GM21515 (cell line): ENCODE measurements around the gene GLT8D2.
A peak's percentile ranks its signal among the peaks of the same experiment; 100 is the strongest.

Experiments
- ATAC-seq: cut with Tn5 transposase; IDR thresholded peaks from one replicate; pipeline ENCODE4 v1.9.1; 2021; ENCODE audit not compliant: unreplicated experiment

GLT8D2 gene

DNA sequence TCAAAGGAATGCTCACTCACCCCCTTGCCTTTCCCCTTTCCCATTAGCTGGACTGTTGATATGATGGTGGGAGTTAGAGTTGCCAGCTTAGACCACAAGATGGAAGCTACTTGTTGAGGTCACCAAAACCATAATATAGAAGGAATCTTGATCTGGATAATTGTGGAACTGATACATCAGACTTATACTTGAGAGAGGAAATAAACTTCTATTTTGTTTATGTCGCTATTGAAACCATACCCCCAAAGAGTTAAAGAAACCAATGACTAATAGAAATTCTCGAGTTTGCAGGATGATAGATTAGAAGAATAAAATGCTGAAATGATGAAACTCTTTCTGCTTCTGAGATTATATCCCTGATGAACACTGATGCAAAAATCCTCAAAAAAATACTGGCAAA, 46.4 kb downstream of the GLT8D2 start:
- no peak for ATAC-seq

DNA sequence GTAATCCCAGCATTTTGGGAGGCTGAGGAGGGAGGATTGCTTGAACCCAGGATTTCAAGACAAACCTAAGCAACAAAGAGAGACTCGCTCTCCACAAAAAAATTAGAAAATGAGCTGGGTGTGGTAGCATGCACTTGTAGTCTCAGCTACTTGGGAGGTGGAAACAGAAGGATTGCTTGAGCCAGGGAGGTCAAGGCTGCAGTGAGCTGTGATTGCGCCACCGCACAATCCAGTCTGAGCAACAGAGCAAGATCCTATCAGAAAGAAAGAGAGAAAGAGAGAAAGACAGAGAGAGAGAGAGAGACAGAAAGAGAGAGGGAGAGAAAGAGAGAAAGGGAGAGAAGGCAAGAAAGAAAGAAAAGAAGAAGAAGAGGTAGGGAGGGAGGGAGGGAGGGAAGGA, 47.3 kb downstream of the GLT8D2 start:
- ATAC-seq = no peak

DNA sequence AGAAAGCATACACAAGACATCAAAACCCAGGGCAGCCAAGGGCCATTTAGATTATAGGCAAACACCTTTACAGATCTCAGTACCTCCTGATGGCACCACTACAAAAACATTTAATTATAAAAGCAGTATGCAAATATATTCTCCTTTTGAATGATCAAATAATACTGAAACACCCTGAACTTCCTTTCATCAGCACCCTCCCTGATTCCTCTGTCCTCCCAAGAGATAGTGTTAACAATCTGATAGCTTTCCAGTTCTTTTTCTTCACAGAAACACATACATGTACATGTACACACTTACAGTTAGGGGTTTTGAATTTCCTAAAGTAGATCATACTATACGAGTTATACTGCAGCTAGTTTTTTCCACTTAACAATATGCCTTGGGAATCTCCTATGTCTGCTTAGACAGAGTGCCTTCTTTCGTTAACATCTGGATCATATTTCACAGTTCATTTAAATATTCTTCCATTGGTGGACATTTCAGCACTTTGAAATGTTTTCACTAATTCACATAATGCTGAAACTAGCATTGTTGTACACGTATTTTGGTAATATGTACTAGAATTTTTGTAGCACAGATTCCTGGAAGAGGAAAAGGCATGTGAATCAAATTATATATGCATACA, 49.1 kb downstream of the GLT8D2 start:
- ATAC-seq = no peak

DNA sequence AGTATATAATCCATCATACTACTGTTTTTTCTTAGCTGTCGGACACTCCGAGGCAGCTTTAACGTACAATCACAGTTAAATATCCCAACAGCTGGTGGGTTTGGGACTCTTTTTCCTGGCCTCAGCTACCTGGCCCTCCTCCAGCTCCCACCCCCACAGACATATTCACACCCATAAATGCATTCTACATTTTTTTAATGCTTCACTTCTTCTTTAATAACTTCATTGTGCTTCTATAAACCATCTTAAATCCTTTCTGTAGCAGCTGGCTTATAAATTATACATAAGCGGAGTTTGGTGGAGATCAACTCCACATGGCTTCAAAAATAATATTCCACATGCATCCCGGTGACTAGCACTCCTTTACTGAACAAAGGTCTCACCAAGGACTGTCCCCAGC, 51.0 kb downstream of the GLT8D2 start:
- ATAC-seq = no peak

DNA sequence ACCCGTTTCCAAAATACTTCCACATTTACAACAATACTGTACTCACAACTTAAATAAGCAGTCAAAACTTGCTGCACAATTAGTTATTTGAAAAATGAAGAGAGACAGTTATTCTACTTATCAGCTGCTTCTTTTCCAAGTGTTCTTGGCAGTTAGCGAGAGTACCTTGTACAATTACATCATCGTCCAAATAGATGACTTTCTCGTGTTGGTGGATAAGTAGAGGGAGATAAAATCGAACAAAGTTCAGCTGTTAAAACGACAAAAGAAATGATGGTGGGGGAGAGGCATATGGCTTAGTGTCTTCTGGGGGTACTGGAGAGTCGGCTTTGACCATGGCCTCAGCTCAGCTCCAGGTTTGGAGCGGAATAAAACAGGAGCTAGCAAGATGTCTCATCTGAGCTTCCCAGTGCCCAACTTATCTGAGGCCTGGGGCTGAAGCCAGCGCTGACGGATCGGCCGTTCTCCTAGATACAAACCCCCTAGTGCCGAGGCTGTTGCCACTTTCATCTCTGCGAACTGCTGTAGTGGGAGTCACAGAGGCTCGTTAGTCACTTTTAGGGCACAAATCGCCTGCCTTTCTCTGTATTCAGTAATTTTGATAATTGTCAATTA, 52.6 kb downstream of the GLT8D2 start:
- no peak for ATAC-seq

DNA sequence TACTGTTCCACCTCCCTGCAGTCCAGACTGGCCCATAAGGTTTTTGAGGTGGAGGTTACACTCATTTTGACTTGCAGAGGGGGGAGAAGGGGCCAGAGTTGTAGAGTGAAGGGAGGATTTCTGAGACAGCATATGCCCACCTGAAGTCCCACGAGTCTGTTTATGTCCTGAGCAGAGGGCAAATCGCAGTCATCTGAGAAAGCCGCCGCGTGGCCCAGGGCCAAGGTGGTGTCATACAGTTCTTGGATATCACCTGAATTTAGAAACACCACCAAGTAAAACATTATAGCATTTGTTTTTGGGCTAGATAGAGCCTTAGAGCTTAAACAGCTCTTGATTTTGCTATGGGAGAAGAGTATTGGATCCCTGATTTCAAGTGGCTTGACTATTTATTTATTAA, 53.4 kb downstream of the GLT8D2 start:
- ATAC-seq = no peak

DNA sequence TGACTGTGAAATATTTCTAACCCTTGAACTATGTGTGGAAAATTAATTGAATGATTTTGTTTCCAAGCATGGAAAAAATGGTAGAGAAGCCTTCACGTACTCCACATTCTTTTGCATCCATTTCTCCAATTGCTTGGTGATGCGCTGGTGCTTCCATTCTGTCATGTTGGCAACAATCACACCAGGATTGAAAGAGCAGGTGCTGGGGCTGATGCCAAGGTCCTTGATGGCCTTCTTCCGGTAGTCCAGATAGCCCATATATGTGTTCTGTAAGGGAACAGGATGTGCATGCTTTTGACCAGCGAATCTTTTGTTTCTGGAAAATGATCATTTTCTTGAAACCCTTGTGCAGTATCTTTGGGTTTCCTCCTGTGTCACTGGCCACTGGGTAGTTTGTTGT, 55.8 kb downstream of the GLT8D2 start:
- ATAC-seq = no peak

DNA sequence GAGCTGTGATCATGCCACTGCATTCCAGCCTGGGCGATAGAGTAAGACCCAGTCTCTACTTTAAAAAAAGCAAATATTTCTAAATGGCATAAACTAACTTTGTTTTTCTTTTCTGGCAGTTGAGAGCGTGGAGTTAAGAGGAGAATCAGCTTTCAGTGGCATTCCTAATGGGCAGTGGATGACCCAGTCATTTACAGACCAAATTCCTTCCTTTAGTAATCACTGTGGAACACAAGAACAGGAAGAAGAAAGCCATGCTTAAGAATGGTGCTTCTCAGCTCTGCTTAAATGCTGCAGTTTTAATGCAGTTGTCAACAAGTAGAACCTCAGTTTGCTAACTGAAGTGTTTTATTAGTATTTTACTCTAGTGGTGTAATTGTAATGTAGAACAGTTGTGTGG, 63.2 kb downstream of the GLT8D2 start:
- ATAC-seq = no peak

DNA sequence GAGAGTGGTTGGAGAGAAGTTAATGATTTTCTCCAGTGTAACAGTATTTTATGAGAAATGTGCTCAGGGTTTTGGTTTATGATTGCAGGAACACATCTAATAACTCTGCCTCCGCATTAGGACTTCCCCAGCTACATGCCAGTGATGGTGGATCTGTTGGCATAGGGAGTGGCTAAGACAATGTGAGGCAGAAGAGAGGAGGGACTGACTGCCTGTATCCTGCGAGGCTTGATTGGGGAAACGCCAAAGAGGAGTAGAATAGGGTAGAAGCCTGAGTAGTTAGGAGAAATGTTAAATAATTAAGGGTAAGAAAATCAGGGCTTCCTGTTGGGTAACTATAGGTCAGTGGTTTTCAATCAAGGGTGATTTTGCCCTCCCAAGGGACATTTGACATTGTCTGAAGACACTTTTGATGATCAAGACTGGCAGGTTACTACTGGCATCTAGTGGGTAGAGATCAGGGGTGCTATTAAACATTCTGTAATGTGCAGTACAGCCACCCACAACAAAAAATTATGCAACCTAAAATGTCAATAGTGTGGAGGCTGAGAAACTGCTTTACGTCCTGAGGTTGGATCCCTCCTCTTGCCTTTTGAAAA, 71.5 kb downstream of the GLT8D2 start:
- ATAC-seq = no peak

DNA sequence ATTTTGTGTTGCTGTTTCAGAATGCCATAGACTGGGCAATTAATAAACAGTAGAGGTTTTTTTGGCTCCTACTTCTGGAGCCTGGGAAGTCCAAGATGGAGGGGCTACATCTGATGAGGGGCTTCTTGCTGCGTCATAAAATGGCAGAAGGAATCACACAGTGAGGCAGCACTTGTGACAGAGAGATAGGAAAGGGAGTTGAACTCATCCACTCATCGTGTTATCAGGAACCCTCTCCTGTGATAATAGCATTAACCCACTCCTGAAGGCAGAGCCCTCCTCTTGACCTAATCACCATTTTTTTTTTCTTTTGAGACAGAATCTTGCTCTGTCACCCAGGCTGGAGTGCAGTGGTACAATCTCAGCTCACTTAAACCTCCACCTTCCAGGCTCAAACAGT, 74.6 kb downstream of the GLT8D2 start:
- ATAC-seq = no peak

DNA sequence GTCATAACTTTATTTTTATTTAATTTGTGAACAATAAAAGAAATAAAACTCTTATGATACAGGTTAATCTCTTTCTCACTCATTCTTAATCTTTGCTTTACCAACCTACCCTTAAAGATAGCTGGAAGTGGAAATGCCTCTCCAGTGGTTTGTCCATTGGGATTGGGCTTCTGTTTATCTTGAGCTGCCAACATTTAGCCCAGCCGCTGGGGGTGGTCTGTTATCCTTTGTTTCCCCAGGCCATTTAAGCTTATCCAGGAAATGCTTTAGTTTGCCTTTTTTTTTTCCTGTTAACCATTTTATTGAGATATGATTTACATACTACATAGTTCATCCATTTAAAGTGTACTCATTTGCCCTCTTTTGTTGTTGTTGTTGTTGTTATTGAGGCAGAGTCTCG, 76.1 kb downstream of the GLT8D2 start:
- no peak for ATAC-seq

DNA sequence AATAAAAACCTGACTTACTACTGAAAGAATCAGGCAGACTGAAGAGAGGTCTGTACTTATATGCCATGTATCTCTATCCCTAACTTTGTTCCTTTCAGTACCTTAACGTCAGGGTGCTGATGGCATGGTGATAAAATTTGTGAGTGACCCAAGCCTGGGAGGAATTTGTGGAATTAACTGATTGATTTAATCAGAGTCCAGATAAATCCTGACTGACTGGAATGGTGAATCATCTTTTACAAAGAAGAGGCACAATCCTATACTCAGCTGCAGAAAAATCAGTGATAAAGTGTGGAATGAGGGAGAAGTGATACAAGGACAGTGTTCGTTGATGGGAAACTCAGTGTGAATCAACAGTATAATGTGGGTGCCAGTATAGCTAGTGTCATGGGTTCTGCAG, 80.6 kb downstream of the GLT8D2 start:
- ATAC-seq = no peak

DNA sequence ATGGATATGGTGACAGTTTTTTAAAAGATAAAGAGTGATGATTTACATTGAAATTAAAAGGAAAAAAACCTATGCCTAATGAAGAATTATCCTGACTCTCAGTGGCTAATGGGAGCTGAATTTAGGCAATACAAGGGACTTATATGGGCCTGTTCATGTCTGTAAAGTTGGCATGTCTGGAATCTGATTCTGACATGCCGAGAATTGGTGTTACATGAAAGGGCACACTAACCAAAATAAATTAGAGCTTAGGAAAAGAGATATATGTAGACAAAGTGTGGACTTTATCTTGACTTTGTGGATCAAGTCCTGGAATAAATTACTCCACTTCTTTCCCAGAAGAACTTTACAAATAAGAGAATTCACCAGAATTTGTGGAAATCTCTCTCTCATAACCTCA, 83.3 kb downstream of the GLT8D2 start:
- ATAC-seq = no peak

DNA sequence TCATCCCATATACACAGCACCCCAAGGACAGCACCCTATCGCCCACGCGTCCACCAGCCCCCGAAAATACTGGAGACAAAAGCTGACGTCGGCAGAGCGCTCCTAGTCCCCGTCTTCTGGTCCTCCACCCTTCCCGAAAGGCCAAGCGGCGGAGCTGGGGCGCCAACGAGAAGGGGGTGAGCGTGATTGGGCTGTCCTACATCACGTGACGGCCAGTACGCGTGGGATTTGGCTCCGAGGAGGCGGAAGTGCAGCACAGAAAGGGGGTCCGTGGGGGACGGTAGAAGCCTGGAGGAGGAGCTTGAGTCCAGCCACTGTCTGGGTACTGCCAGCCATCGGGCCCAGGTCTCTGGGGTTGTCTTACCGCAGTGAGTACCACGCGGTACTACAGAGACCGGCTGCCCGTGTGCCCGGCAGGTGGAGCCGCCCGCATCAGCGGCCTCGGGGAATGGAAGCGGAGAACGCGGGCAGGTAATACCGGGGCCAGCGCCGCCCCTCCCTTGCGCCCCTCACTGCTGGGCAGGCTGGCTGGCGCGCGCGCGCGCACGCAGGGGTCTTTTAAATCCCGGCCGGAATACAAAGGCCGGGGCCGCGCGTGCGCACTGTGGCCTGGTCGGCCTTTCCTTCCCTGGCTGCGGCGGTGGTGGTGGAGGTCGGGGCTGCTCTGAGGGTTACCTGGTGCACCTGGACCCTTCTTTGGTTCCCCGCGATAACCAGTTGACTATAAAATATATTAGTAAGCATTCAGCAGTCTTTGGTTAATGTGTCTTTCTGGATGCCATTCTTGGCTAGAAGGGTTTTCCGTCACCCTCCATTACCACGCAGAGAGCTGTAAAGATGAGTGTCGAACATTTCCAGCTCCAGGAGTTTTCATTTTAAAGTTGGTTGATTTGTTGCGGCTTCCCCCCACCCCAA, 84.1 kb downstream of the GLT8D2 start, which contains the start of gene TDG:
TSS of gene TDG (plus strand) at position 283 of the 915 bp plus-strand sequence. CDS start at position 449, 166 bp downstream.
- ATAC-seq = peak; percentile 93

DNA sequence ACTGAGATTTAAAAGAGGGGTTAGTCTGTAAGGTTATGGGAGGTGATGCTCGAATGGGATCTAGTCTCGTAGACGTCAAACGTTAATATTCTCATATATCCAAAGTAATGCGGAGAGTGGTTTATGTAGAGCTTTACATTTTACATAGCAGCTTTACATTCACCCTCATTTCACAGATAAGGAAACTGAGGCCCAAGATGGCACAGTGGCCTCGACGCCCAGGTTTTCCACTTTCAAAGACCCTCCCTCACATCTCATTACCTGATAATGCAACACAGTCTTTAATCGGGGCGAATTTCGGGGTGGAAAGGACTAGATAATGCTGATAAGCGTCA, 84.8 kb downstream of the GLT8D2 start:
- ATAC-seq = no peak

DNA sequence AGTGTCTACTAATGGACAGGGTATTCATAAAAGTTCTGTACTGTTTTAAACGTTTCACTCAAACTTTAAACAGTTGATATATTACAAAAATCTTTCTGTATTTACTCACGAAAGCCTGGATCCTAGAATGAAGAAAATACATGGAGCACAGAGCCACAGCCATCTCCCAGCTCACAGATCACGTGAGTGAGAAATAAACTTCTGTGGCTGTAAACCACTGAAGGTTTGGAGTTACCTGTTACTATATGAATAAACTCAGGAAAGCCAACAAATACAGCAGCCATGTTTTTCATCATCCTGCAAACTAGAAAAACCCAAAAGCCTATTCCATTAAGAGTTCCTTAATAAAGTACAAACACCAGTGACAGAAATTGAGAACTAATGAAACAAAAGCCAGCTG, 85.2 kb downstream of the GLT8D2 start:
- ATAC-seq = no peak

DNA sequence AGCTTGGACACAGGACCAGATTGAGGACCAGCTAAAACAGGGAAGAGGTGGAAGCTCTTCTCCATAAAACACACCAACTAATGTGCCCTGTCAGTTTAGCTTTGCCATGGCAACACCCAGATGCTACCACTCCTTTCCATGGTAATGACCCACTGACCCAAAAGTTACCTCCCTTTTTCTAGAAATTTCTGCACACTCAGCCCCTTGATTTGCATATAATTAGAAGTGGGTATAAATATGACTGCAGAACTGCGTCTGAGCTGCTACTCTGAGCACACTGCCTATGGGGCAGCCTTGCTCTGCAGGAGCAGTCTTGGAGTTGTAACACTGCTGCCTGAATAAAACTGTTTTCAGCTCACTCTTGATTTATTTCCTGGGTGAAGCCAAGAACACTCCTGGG, 87.5 kb downstream of the GLT8D2 start:
- ATAC-seq = no peak

DNA sequence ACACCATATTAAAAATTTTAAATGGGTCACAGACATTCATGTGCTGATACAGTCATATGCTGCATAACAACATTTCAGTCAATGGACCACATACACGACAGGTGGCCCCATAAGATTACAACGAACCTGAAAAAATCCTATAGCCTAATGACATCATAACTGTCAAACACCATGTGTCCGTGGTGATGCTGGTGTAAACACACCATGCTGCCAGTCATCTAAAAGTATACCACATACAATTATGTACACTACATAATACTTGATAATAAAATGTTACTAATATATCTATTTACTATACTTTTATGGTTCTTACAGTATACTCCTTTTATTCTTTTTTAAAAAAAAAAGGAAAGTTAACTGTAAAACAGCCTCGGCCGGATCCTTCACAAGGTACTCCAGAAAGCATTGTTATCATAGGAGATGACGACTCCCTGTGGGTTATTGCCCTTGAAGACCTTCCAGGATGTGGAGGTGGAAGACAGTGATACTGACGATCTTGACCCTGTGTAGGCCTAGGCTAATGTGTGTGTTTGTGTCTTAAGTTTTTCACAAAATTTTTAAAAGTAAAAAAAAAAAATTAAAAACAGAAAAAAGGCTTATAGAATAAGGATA, 89.3 kb downstream of the GLT8D2 start:
- no peak for ATAC-seq

DNA sequence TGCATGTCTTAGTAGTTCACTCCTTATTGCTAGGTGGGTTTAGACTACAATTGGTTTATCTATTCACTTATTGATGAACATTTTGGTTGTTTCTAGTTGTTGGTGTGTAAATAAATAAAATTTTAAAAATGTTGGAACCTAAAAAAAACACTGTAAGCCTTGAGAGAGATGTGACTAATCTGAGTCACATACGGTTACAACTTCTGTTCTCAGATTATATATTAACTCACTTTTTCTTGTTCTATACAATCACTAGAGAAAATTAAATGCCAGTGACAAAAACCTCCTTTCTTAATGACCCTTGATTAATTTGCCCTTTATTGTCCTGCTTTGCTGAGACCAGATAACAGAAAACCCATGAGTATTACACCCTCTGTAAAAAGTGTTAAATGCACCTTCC, 91.4 kb downstream of the GLT8D2 start:
- no peak for ATAC-seq

DNA sequence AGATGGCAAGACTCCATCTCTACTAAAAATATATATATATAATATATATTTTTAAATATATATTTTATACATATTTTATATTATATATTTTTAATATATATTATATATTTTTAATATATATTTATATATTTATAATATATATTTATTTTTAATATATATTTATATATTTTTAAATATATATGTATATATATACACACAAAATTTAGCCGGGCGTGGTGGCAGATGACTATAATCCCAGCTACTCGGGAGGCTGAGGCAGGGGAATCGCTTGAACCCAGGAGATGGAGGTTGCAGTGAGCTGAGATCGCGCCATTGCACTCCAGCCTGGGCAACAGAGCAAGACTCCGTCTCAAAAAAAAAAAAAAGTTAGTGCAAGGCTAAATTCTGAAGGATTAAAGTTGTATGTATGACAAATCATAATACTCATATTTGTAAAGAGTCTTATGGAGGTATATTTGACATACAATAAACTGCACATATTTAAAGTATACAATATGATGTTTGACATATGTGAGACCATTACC, 92.1 kb downstream of the GLT8D2 start:
- no peak for ATAC-seq

DNA sequence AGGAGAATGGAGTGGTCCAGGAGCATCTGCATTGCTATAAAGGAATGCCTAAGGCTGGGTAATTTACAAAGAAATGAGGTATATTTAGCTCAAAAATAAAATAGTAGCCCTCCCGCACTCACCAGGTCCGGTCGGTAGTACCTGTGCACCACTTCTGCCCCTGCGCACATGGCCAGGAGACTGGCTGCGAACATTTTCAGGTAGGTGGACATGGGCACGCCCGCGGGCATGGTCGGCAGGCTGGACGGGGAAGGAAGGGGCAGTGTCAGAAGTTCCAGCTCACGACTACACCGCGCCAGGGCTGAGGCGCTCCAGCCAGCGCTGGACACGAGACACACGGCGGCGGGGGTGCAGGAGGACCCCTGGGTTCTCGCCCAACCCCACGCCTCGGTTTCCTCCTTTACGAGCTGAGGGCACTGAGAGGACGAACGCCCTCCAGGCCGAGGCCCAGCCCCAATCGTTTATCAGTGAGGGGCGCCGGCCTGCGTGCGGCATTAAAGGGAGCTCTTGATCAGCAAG, 93.4 kb downstream of the GLT8D2 start:
- peak; percentile 27 for ATAC-seq
